HL-60 (cell line): ENCODE measurements around the gene KCNK16.

Experiments
- POLR2AphosphoS5 ChIP-seq: IDR thresholded peaks from 2 replicates; pipeline ENCODE4 v1.6.1; 2012; ENCODE audit warnings: low read depth
- TF ChIP-seq, protein P1 (sequence below): IDR thresholded peaks from one replicate; pipeline ENCODE4 v1.5.1; 2011; ENCODE audit warnings: low read length, control low read depth, inconsistent platforms; ENCODE audit not compliant: insufficient read depth
- TF ChIP-seq, protein P2 (sequence below): IDR thresholded peaks from 2 replicates; pipeline ENCODE4 v1.6.1; 2012; ENCODE audit warnings: low read depth; ENCODE audit not compliant: insufficient replicate concordance

DNA sequence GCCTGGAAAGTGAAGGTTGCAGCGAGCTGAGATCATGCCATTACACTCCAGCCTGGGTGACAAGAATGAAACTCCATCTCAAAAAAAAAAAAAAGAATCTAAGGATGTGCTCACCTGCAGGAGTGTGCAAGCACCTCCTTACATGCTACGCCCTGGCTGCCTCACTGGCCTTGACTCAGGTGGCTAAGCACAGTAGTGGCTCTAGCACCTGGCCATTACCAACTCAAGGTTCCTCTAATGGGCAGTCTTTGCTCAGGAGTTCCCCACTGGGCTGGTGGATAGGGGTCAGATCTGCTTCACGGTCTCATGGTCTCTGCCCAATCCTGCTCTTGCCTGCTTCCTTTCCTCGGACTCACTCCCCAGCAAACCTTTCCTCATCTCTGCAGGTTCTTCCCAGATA, 48.0 kb downstream of the KCNK16 start:
- TF ChIP-seq, protein P1, sequence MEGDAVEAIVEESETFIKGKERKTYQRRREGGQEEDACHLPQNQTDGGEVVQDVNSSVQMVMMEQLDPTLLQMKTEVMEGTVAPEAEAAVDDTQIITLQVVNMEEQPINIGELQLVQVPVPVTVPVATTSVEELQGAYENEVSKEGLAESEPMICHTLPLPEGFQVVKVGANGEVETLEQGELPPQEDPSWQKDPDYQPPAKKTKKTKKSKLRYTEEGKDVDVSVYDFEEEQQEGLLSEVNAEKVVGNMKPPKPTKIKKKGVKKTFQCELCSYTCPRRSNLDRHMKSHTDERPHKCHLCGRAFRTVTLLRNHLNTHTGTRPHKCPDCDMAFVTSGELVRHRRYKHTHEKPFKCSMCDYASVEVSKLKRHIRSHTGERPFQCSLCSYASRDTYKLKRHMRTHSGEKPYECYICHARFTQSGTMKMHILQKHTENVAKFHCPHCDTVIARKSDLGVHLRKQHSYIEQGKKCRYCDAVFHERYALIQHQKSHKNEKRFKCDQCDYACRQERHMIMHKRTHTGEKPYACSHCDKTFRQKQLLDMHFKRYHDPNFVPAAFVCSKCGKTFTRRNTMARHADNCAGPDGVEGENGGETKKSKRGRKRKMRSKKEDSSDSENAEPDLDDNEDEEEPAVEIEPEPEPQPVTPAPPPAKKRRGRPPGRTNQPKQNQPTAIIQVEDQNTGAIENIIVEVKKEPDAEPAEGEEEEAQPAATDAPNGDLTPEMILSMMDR: no peak
- TF ChIP-seq POLR2AphosphoS5: no peak
- TF ChIP-seq, protein P2, sequence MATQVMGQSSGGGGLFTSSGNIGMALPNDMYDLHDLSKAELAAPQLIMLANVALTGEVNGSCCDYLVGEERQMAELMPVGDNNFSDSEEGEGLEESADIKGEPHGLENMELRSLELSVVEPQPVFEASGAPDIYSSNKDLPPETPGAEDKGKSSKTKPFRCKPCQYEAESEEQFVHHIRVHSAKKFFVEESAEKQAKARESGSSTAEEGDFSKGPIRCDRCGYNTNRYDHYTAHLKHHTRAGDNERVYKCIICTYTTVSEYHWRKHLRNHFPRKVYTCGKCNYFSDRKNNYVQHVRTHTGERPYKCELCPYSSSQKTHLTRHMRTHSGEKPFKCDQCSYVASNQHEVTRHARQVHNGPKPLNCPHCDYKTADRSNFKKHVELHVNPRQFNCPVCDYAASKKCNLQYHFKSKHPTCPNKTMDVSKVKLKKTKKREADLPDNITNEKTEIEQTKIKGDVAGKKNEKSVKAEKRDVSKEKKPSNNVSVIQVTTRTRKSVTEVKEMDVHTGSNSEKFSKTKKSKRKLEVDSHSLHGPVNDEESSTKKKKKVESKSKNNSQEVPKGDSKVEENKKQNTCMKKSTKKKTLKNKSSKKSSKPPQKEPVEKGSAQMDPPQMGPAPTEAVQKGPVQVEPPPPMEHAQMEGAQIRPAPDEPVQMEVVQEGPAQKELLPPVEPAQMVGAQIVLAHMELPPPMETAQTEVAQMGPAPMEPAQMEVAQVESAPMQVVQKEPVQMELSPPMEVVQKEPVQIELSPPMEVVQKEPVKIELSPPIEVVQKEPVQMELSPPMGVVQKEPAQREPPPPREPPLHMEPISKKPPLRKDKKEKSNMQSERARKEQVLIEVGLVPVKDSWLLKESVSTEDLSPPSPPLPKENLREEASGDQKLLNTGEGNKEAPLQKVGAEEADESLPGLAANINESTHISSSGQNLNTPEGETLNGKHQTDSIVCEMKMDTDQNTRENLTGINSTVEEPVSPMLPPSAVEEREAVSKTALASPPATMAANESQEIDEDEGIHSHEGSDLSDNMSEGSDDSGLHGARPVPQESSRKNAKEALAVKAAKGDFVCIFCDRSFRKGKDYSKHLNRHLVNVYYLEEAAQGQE: no peak
